HG02588 (cell line): Measurements from ENCODE around the gene DAZ2.
"Not testable (repeated sequence)": the region's sequence is repeated elsewhere in the genome, so short reads cannot be mapped to it uniquely, and the experiment has no call there.

Source experiments
- ATAC-seq: cut with Tn5 transposase; IDR thresholded peaks from one replicate; pipeline ENCODE4 v1.9.1; 2021; ENCODE audit warnings: mild to moderate bottlenecking, moderate library complexity; ENCODE audit not compliant: unreplicated experiment

Gene DAZ2, protein sequence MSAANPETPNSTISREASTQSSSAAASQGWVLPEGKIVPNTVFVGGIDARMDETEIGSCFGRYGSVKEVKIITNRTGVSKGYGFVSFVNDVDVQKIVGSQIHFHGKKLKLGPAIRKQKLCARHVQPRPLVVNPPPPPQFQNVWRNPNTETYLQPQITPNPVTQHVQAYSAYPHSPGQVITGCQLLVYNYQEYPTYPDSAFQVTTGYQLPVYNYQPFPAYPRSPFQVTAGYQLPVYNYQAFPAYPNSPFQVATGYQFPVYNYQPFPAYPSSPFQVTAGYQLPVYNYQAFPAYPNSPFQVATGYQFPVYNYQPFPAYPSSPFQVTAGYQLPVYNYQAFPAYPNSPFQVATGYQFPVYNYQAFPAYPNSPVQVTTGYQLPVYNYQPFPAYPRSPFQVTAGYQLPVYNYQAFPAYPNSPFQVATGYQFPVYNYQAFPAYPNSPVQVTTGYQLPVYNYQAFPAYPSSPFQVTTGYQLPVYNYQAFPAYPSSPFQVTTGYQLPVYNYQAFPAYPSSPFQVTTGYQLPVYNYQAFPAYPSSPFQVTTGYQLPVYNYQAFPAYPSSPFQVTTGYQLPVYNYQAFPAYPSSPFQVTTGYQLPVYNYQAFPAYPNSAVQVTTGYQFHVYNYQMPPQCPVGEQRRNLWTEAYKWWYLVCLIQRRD

GRCh38 chrY:23219233-23219632 lies at the start of gene DAZ2:
DAZ2 (plus strand) TSS chrY:23219533; CDS start chrY:23219741, 208 bp downstream.
- ATAC-seq, result not testable (repeated sequence)

DNA sequence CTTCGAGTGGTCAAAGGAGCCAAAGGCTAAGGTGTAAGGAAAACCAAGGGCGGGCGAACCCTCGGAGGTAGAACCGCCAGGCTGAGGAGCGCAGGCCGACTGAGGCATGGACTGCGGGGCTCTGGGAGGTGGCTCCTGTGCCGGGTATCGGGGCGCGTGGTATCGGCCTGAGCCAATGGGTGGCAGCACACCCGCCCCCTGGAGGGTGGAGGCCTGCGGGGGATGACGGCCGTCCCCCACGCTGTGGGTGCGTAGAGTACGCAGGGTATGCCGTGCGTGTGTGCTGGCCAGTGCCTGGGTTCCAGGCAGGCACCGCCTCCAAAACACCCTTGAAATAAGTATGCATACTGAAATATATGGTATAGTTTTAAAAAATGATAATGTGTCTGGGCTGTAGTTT lies 20.4 kb upstream of the DAZ2 start, which contains the start of gene DAZ1:
DAZ1 (minus strand) TSS at position 101 of the 400 bp plus-strand sequence. CDS start 208 bp downstream, outside the sequence.
- ATAC-seq, result not testable (repeated sequence)

- ATAC-seq, result not testable (repeated sequence)
These were observed 11.9 kb upstream of the DAZ2 start for GRCh38 chrY:23207455-23207854.

GRCh38 chrY:23209802-23210495 lies 9.4 kb upstream of the DAZ2 start:
- ATAC-seq, result not testable (repeated sequence)

GRCh38 chrY:23210681-23211080 lies 8.7 kb upstream of the DAZ2 start:
- not testable (repeated sequence) for ATAC-seq
